PFSK-1 (cell line): ENCODE data around the gene GOT1.

Source experiments
- POLR2AphosphoS5 ChIP-seq: IDR thresholded peaks from 2 replicates; pipeline ENCODE4 v1.6.1; 2012; ENCODE audit warnings: low read depth, mild to moderate bottlenecking, control low read depth, low read length, moderate library complexity
- SIN3A ChIP-seq: IDR thresholded peaks from 2 replicates; pipeline ENCODE4 v1.6.1; 2012; ENCODE audit warnings: mild to moderate bottlenecking, low read length, moderate library complexity, borderline replicate concordance; ENCODE audit not compliant: insufficient read depth
- TAF1 ChIP-seq: IDR thresholded peaks from 2 replicates; pipeline ENCODE4 v1.6.1; 2012; ENCODE audit warnings: low read length, control low read depth, borderline replicate concordance; ENCODE audit not compliant: insufficient read depth
- TF ChIP-seq, protein P1 (sequence below), 2 experiments: IDR thresholded peaks; 2 replicates each; pipeline versions ENCODE4 v1.6.1 to v1.8.0; 2011 to 2012; ENCODE audit warnings: low read depth in 2 of 2, low read length in 2 of 2, control low read depth in 1 of 2, inconsistent platforms in 1 of 2, mild to moderate bottlenecking in 1 of 2, moderate library complexity in 1 of 2; ENCODE audit not compliant: insufficient read depth in 1 of 2

DNA sequence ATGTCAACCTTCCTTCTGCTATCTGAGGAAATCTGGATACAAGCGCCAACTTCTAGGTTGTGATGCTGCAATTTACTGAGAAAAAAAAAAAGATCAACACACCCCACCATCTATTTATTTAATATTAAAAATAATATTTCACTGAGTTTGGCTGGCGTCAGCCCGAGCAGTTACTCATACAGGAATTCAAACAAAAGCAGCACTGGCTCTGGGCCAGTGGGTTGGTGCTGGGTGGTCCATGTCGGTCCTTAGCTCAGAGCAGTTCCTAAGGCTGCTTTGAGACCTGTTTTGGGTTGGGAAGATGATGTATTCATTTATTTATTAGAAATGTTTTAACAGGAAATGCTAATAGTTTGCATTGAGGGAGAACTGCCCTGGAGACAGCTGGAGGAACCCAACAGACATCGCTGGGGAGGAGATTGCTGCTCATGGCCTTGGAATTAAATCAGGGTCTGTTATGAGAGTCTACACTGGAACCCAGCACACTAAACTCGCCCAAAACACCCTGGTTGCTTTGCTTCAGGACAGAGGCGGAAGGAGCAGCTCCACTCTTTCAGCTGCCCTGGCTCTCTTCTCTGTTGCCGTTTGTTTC is 36.3 kb upstream of the GOT1 start:
- TF ChIP-seq, protein P1, sequence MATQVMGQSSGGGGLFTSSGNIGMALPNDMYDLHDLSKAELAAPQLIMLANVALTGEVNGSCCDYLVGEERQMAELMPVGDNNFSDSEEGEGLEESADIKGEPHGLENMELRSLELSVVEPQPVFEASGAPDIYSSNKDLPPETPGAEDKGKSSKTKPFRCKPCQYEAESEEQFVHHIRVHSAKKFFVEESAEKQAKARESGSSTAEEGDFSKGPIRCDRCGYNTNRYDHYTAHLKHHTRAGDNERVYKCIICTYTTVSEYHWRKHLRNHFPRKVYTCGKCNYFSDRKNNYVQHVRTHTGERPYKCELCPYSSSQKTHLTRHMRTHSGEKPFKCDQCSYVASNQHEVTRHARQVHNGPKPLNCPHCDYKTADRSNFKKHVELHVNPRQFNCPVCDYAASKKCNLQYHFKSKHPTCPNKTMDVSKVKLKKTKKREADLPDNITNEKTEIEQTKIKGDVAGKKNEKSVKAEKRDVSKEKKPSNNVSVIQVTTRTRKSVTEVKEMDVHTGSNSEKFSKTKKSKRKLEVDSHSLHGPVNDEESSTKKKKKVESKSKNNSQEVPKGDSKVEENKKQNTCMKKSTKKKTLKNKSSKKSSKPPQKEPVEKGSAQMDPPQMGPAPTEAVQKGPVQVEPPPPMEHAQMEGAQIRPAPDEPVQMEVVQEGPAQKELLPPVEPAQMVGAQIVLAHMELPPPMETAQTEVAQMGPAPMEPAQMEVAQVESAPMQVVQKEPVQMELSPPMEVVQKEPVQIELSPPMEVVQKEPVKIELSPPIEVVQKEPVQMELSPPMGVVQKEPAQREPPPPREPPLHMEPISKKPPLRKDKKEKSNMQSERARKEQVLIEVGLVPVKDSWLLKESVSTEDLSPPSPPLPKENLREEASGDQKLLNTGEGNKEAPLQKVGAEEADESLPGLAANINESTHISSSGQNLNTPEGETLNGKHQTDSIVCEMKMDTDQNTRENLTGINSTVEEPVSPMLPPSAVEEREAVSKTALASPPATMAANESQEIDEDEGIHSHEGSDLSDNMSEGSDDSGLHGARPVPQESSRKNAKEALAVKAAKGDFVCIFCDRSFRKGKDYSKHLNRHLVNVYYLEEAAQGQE (IDR thresholded peaks at IDR 0.05; ENCODE audit: insufficient read depth in 1 of 2, low read depth in 2 of 2, low read length in 2 of 2): no peak
- no peak for TF ChIP-seq TAF1
- no peak for TF ChIP-seq POLR2AphosphoS5
- no peak for TF ChIP-seq SIN3A
